GM15510 (cell line): ENCODE measurements around the gene NFKB2.

Experiments used
- POLR2A ChIP-seq: IDR thresholded peaks from 3 replicates; pipeline ENCODE4 v1.6.1; 2011; ENCODE audit warnings: borderline replicate concordance; ENCODE audit not compliant: insufficient read length; ENCODE audit errors: extremely low read depth

Gene NFKB2

DNA sequence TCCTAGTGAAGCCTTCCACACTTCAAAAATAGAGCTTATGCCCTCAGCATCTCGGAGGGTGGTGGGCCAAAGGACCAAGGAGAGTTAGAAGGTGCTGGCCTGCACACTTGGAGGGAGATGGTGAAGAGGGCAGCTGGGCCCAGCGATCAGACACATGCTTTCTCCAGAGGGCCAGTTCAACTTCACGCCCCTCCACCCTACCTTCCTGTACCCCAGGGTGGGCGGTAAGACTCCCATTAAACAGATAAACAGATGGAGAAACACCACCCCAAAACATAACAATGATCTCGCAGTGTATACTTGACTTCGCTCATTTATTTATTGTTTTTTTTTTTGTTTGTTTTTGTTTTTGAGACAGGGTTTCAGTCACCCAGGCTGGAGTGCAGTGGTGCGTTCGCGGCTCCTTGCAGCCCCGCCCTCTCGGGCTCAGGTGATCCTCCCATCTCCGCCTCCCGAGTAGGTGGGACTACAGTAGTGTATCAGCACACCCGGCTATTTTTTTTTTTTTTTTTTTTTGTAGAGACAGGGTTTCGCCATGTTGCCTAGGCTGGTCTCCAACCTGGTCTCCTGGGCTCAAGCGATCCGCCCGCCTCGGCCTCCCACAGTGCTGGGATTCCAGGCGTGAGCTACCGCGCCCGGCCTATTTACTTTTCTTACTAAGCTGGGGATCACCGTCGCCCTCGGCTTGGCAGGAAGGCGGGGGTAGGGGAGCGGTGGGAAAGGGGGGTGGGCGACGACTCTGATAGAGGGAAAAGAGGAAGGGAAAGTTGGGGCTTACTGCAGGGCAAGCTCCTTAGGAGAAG, 54.0 kb downstream of the NFKB2 start:
- TF ChIP-seq POLR2A: peak; percentile 45

GRCh38 chr10:102450124-102450373, 54.5 kb downstream of the NFKB2 start:
- TF ChIP-seq POLR2A: no peak

GRCh38 chr10:102450374-102451104, 55.0 kb downstream of the NFKB2 start:
- TF ChIP-seq POLR2A: peak; percentile 73

DNA sequence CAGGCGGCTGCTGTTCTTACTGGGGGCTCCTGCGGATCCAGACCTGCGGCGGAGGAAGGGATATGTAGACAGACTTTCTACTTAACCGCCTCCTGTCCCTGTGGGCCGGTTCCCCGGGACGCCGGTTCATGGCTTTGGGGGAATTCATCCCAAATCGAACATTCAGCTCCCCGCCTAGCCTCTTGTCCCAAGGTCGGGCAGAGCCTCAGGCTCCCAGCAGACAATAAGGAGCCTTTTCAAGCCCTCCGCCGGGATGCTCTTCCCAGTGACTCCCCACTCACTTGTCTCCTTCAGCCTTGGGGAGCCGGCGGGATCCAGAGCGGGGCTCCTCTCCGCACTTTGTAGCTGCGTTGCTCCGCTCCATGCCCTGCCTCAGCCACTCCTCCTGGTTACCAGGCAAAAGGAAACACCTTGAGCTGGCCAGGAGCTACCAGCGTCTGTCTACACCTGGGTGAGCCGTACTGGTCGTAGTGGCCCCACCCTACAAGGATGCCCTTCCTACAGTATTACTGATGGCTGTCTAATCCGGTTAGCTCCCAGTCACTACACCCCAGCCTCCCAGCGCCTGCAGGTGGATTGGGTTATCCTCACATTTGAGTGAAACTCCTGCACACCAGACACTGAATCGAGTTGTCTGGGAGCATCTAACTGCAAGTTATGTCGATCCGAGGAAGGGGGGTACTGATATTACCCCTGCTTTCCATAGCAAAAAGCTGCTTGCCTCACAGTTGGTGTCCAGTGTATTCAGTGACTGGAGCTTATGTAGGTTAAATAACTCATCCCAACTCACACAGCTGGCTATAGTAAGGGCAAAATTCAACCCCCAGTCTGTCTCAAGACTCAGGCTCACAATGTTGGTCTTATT, 55.8 kb downstream of the NFKB2 start, which contains the start of gene C10orf95:
Gene C10orf95 (minus strand): TSS at position 439 of the 865 bp plus-strand sequence. CDS start 450 bp downstream, outside the sequence.
- TF ChIP-seq POLR2A: no peak
